K562 (cell line): ENCODE data around the gene LRRC25. TPM values are rescaled to one million over a fixed set of nuclear protein-coding genes. Genes with fewer than 3 reads are reported as not detected.

ENCODE experiments used
- CTBP1 ChIP-seq: fragments of 450-650 bp; IDR thresholded peaks from 2 replicates; pipeline ENCODE4 v1.6.1; 2016; ENCODE audit warnings: borderline replicate concordance
- DDX20 ChIP-seq: fragments of 450-650 bp; IDR thresholded peaks from 2 replicates; pipeline ENCODE4 v1.6.1; 2016; ENCODE audit warnings: missing genetic modification characterization, low read depth, mild to moderate bottlenecking, missing compliant biosample characterization, moderate library complexity
- ETS2 ChIP-seq: IDR thresholded peaks from 2 replicates; pipeline ENCODE4 v1.6.1; 2016; ENCODE audit warnings: borderline replicate concordance, missing genetic modification characterization, mild to moderate bottlenecking, moderate library complexity, missing compliant biosample characterization; ENCODE audit not compliant: poor library complexity, severe bottlenecking
- HEY1 ChIP-seq: fragments of 250-450 bp; sonication (Bioruptor Pico); IDR thresholded peaks from 2 replicates; pipeline ENCODE4 v1.5.0; 2020; ENCODE audit warnings: mild to moderate bottlenecking, moderate library complexity, borderline replicate concordance
- LCOR ChIP-seq: sonication (generic); formaldehyde crosslinking; IDR thresholded peaks from 2 replicates; pipeline ENCODE4 v1.8.0; 2022; ENCODE audit warnings: mild to moderate bottlenecking, missing genetic modification reagents
- NBN ChIP-seq: fragments of 450-650 bp; IDR thresholded peaks from 2 replicates; pipeline ENCODE4 v1.6.1; 2016; ENCODE audit warnings: low read depth, mild to moderate bottlenecking
- NFRKB ChIP-seq: fragments of 450-650 bp; IDR thresholded peaks from 2 replicates; pipeline ENCODE4 v1.6.1; 2016; ENCODE audit warnings: low read depth
- NR2C1 ChIP-seq, 2 experiments: fragments of 450-650 bp; IDR thresholded peaks; 2 replicates each; pipeline ENCODE4 v1.6.1; 2017; ENCODE audit warnings: mild to moderate bottlenecking in 2 of 2, antibody characterized with exemption in 1 of 2, inconsistent platforms in 1 of 2, missing compliant biosample characterization in 1 of 2, missing genetic modification characterization in 1 of 2
- POLR3G ChIP-seq: IDR thresholded peaks from 2 replicates; pipeline ENCODE4 v1.6.1; 2011; ENCODE audit not compliant: insufficient read length, insufficient replicate concordance; ENCODE audit errors: extremely low read depth
- TRIM24 ChIP-seq, 2 experiments: fragments of 450-650 bp; IDR thresholded peaks; 2 replicates each; pipeline ENCODE4 v1.6.1; 2016
- TRIM28 ChIP-seq: fragments of 450-650 bp; IDR thresholded peaks from 2 replicates; pipeline ENCODE4 v1.6.1; 2017
- WHSC1 ChIP-seq: IDR thresholded peaks from one replicate; pipeline ENCODE4 v1.6.1; 2012; ENCODE audit warnings: low read length, control low read depth, inconsistent platforms
- YY1 ChIP-seq, 3 experiments: IDR thresholded peaks; 2 replicates each; pipeline ENCODE4 v1.6.1; 2011; ENCODE audit warnings: low read length in 2 of 3, mild to moderate bottlenecking in 2 of 3, moderate library complexity in 2 of 3, borderline replicate concordance in 1 of 3, control low read depth in 1 of 3, low read depth in 1 of 3; ENCODE audit not compliant: insufficient read depth in 3 of 3, insufficient replicate concordance in 2 of 3, control insufficient read depth in 1 of 3, insufficient read length in 1 of 3; ENCODE audit errors: extremely low read depth in 1 of 3
- ZBTB2 ChIP-seq: fragments of 450-650 bp; IDR thresholded peaks from 2 replicates; pipeline ENCODE4 v1.6.1; 2016; ENCODE audit warnings: antibody characterized with exemption
- polyA plus RNA-seq, 8 experiments: library from polyadenylated mRNA; depleted of rRNA in 4 of 8; stranded (reverse) in 5 of 8; unstranded in 3 of 8; fragments of >200 nt; fragmentation: Nextera tagmentation in 2 of 8; fragmentation: Illumina TruSeq in 1 of 8; extraction: Ambion mirVana in 2 of 8; extraction: Trizol in 1 of 8; gene quantifications; 2 replicates each; pipeline versions ENCODE4 v1.2.1 to v1.2.3, GENCODE V29; 2011 to 2014; ENCODE audit warnings: inconsistent platforms in 1 of 8, missing spikeins in 1 of 8
- total RNA-seq, 7 experiments: library from RNA; depleted of rRNA in 6 of 7; stranded (reverse); fragments of >200 nt in 6 of 7; fragmentation: Illumina TruSeq in 2 of 7; extraction: Trizol in 2 of 7; gene quantifications; 2 replicates each; pipeline versions ENCODE4 v1.2.1 to v1.2.3, GENCODE V29; 2011 to 2021; ENCODE audit warnings: low replicate concordance in 1 of 7
- TF ChIP-seq, protein P1 (sequence below): IDR thresholded peaks from 3 replicates; pipeline ENCODE4 v1.6.1; 2011; ENCODE audit warnings: borderline replicate concordance, mild to moderate bottlenecking, moderate library complexity; ENCODE audit not compliant: insufficient read length; ENCODE audit errors: extremely low read depth
- TF ChIP-seq, protein P2 (sequence below): fragments of 450-650 bp; formaldehyde crosslinking; conservative IDR thresholded peaks from 2 replicates; pipeline ENCODE4 v1.4.0; 2022; ENCODE audit warnings: mild to moderate bottlenecking, missing genetic modification characterization
- TF ChIP-seq, protein P3 (sequence below): fragments of 200-800 bp; sonication (Bioruptor generic); IDR thresholded peaks from 2 replicates; pipeline ENCODE4 v1.6.1; 2017; ENCODE audit warnings: missing genetic modification characterization, missing compliant biosample characterization
- TF ChIP-seq, protein P4 (sequence below): fragments of 250-450 bp; sonication (Bioruptor Pico); IDR thresholded peaks from 2 replicates; pipeline ENCODE4 v1.5.0; 2021

Gene LRRC25
- total and polyA plus RNA-seq, 9 of the 15 experiments (the other 6 are each of a cell fraction or from before 2014, with no cell fraction given) = 0.07 to 0.36 (median 0.10) TPM; not detected in 3

DNA sequence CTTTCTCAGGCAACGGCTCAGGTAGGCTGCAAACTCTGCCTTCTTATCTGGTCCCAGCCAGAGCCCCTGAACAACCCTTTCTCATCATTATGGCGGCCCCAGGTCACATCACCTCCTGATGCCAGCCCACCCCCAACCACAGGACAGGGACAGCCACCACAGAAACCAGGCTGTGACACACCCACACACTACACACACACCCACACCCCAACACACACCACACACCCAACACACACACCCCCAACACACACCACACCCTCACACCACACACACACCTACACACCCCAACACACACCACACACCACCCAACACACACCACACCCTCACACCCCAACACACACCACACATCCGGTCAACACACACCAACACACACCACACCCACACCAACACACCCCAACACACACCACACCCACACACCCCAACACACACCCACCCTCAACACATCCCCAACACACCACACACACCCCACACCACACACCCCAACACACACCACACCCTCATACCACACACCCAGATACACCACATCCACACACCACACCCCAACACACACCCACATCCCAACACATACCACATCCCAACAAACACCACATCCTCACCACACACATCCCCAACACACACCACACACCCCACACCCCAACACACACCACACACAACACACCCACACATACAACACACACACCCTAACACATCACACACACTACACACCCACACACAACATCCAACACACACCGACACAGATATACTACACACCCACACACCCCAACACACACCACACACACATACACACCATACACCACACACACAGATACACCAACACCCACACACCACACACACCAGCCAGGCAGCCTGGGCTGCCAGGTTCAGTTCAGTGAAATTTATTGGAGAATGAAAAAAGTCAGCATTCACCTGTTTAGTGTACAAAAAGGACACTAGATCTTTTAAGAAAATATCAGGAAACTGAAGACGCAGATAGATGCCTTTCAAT is 44.7 kb upstream of the LRRC25 start (continued):
- no peak for TF ChIP-seq DDX20 (tag)
- TF ChIP-seq, protein P1, sequence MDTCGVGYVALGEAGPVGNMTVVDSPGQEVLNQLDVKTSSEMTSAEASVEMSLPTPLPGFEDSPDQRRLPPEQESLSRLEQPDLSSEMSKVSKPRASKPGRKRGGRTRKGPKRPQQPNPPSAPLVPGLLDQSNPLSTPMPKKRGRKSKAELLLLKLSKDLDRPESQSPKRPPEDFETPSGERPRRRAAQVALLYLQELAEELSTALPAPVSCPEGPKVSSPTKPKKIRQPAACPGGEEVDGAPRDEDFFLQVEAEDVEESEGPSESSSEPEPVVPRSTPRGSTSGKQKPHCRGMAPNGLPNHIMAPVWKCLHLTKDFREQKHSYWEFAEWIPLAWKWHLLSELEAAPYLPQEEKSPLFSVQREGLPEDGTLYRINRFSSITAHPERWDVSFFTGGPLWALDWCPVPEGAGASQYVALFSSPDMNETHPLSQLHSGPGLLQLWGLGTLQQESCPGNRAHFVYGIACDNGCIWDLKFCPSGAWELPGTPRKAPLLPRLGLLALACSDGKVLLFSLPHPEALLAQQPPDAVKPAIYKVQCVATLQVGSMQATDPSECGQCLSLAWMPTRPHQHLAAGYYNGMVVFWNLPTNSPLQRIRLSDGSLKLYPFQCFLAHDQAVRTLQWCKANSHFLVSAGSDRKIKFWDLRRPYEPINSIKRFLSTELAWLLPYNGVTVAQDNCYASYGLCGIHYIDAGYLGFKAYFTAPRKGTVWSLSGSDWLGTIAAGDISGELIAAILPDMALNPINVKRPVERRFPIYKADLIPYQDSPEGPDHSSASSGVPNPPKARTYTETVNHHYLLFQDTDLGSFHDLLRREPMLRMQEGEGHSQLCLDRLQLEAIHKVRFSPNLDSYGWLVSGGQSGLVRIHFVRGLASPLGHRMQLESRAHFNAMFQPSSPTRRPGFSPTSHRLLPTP = no peak
- no peak for TF ChIP-seq TRIM28
- no peak for TF ChIP-seq HEY1 (CRISPR knock-in tag)
- TF ChIP-seq NBN = no peak
- peak; percentile 60; the same call in 1 of the 2 replicates for TF ChIP-seq ZBTB2
- TF ChIP-seq CTBP1 = peak; percentile 62; the same call in 1 of the 2 replicates
- TF ChIP-seq, protein P2, sequence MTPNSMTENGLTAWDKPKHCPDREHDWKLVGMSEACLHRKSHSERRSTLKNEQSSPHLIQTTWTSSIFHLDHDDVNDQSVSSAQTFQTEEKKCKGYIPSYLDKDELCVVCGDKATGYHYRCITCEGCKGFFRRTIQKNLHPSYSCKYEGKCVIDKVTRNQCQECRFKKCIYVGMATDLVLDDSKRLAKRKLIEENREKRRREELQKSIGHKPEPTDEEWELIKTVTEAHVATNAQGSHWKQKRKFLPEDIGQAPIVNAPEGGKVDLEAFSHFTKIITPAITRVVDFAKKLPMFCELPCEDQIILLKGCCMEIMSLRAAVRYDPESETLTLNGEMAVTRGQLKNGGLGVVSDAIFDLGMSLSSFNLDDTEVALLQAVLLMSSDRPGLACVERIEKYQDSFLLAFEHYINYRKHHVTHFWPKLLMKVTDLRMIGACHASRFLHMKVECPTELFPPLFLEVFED (CRISPR knock-in tag) = no peak
- TF ChIP-seq, protein P3, sequence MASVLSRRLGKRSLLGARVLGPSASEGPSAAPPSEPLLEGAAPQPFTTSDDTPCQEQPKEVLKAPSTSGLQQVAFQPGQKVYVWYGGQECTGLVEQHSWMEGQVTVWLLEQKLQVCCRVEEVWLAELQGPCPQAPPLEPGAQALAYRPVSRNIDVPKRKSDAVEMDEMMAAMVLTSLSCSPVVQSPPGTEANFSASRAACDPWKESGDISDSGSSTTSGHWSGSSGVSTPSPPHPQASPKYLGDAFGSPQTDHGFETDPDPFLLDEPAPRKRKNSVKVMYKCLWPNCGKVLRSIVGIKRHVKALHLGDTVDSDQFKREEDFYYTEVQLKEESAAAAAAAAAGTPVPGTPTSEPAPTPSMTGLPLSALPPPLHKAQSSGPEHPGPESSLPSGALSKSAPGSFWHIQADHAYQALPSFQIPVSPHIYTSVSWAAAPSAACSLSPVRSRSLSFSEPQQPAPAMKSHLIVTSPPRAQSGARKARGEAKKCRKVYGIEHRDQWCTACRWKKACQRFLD = no peak
- peak in 1 of 2 experiments; percentile 30; a peak in 2 of 4 replicates for TF ChIP-seq TRIM24 (IDR thresholded peaks at IDR 0.05)
- no peak for TF ChIP-seq LCOR (CRISPR knock-in tag)
- TF ChIP-seq NR2C1 (IDR thresholded peaks at IDR 0.05) = no peak
- no peak for TF ChIP-seq NR2C1 (tag; IDR thresholded peaks at IDR 0.05)
- peak in 2 of 3 experiments; percentile 59 to 84 for TF ChIP-seq YY1 (IDR thresholded peaks at IDR 0.05; ENCODE audit: borderline replicate concordance in 1 of 3, control insufficient read depth in 1 of 3, extremely low read depth in 1 of 3, insufficient read depth in 3 of 3, insufficient read length in 1 of 3, insufficient replicate concordance in 2 of 3, low read depth in 1 of 3, low read length in 2 of 3)
- no peak for TF ChIP-seq WHSC1
- no peak for TF ChIP-seq ETS2
- TF ChIP-seq POLR3G = no peak
- no peak for TF ChIP-seq NFRKB
- TF ChIP-seq, protein P4, sequence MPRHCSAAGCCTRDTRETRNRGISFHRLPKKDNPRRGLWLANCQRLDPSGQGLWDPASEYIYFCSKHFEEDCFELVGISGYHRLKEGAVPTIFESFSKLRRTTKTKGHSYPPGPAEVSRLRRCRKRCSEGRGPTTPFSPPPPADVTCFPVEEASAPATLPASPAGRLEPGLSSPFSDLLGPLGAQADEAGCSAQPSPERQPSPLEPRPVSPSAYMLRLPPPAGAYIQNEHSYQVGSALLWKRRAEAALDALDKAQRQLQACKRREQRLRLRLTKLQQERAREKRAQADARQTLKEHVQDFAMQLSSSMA (CRISPR knock-in tag) = no peak
